ENCODE measurements around the gene DDX54.
"Not testable (repeated sequence)": the region's sequence is repeated elsewhere in the genome, so short reads cannot be mapped to it uniquely, and the experiment has no call there.

The DDX54 gene

GRCh38 chr12:113211160-113211559 lies 25.9 kb upstream of the DDX54 start:
- TF ChIP-seq, protein P1, sequence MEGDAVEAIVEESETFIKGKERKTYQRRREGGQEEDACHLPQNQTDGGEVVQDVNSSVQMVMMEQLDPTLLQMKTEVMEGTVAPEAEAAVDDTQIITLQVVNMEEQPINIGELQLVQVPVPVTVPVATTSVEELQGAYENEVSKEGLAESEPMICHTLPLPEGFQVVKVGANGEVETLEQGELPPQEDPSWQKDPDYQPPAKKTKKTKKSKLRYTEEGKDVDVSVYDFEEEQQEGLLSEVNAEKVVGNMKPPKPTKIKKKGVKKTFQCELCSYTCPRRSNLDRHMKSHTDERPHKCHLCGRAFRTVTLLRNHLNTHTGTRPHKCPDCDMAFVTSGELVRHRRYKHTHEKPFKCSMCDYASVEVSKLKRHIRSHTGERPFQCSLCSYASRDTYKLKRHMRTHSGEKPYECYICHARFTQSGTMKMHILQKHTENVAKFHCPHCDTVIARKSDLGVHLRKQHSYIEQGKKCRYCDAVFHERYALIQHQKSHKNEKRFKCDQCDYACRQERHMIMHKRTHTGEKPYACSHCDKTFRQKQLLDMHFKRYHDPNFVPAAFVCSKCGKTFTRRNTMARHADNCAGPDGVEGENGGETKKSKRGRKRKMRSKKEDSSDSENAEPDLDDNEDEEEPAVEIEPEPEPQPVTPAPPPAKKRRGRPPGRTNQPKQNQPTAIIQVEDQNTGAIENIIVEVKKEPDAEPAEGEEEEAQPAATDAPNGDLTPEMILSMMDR (conservative IDR thresholded peaks at IDR 0.05), result no peak
- no peak overlapping the region for H3K27ac ChIP-seq

GRCh38 chr12:113208041-113208934 lies 23.0 kb upstream of the DDX54 start:
- TF ChIP-seq, protein P1 (conservative IDR thresholded peaks at IDR 0.05), result no peak
- H3K27ac ChIP-seq, result no peak overlapping the region

GRCh38 chr12:113207613-113208040 lies 22.3 kb upstream of the DDX54 start:
- H3K27ac ChIP-seq, result no peak overlapping the region
- TF ChIP-seq, protein P1 (conservative IDR thresholded peaks at IDR 0.05), result no peak

DNA sequence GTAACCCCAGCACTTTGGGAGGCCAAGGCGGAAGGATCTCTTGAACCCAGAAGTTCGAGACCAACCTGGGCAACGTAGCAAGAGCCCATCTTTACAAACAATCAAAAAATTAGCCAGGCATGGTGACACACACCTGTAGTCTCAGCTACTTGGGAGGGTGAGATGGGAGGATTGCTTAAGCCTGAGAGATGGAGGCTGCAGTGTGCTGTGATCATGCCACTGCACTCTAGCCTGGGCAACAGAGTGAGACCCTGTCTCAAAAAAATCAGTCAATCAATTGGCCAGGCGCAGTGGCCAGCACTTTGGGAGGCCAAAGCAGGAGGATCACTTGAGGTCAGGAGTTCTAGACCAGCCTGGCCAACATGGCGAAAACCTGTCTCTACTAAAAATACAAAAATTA lies 21.5 kb upstream of the DDX54 start:
- not testable (repeated sequence) for H3K27ac ChIP-seq

- TF ChIP-seq, protein P1 (conservative IDR thresholded peaks at IDR 0.05), result no peak
- no peak overlapping the region for H3K27ac ChIP-seq
Measured at GRCh38 chr12:113204804-113205203, 19.5 kb upstream of the DDX54 start.

DNA sequence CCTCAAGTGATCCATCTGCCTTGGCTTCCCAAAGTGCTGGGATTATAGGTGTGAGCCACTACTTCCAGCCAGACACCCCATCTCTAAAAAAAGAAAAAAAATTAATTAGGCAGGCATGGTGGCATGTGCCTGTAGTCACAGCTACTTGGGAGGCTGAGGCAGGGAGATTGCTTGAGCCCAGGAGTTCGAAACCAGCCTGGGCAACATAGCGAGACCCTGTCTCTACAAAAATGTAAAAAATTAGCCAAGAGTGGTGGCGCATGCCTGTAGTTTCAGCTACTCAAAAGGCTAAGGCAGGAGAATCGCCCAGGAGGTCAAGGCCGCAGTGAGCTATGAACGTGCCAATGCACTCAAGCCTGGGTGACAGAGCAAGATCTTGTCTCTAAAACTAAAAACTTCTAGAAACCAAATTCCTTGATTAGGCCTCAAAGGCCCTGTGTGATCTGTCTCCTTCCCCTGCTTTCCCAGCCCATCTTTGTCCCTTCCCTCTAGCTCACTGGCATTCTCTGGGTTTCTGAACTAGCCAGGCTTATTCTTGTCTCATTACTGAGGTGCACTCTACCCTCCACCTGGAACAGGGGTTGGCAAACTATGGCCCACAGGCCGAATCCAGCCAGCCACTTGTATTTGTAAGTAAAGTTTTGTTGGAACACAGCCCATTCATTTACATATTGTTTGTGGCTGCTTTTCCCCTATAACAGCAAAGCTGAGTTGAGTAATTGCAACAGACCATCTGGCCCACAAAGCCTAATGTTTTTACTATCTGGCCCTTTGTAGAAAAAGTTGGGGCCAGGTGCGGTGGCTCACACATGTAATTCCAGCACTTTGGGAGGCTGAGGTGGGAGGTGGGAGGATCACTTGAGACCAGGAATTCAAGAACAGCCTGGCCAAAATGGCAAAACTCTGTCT lies 18.8 kb upstream of the DDX54 start:
- TF ChIP-seq, protein P1 (conservative IDR thresholded peaks at IDR 0.05), result no peak
- no peak overlapping the region for H3K27ac ChIP-seq

- no peak overlapping the region for H3K27ac ChIP-seq
- TF ChIP-seq, protein P1 (conservative IDR thresholded peaks at IDR 0.05), result no peak
Measured at GRCh38 chr12:113202300-113203075, 17.2 kb upstream of the DDX54 start.

Measured in VCaP (cell line).